HG02970 (cell line): ENCODE data around the gene CBX3.
"Not testable (repeated sequence)": the region's sequence is repeated elsewhere in the genome, so short reads cannot be mapped to it uniquely, and the experiment has no call there.

ENCODE experiments used
- ATAC-seq: cut with Tn5 transposase; IDR thresholded peaks from one replicate; pipeline ENCODE4 v1.9.1; 2021; ENCODE audit warnings: mild to moderate bottlenecking, moderate library complexity, moderate number of reproducible peaks; ENCODE audit not compliant: unreplicated experiment, low FRiP score

Gene CBX3

GRCh38 chr7:26169271-26169670 lies 32.3 kb upstream of the CBX3 start:
- no peak for ATAC-seq

GRCh38 chr7:26170663-26171062 lies 30.9 kb upstream of the CBX3 start:
- no peak for ATAC-seq

- ATAC-seq, result no peak
These were observed 29.9 kb upstream of the CBX3 start for GRCh38 chr7:26171601-26172000.

GRCh38 chr7:26172048-26172447 lies 29.5 kb upstream of the CBX3 start:
- ATAC-seq, result no peak

GRCh38 chr7:26175903-26176302 lies 25.6 kb upstream of the CBX3 start:
- not testable (repeated sequence) for ATAC-seq

DNA sequence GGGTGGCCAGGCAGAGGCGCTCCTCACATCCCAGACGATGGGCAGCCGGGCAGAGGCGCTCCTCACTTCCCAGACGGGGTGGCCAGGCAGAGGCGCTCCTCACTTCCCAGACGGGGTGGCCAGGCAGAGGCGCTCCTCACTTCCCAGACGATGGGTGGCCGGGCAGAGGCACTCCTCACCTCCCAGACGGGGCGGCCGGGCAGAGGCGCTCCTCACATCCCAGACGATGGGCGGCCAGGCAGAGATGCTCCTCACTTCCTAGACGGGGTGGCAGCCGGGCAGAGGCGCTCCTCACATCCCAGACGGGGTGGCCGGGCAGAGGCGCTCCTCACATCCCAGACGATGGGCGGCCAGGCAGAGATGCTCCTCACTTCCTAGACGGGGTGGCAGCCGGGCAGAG lies 24.8 kb upstream of the CBX3 start:
- not testable (repeated sequence) for ATAC-seq

- ATAC-seq, result not testable (repeated sequence)
These were observed 24.3 kb upstream of the CBX3 start for GRCh38 chr7:26177269-26177668.

DNA sequence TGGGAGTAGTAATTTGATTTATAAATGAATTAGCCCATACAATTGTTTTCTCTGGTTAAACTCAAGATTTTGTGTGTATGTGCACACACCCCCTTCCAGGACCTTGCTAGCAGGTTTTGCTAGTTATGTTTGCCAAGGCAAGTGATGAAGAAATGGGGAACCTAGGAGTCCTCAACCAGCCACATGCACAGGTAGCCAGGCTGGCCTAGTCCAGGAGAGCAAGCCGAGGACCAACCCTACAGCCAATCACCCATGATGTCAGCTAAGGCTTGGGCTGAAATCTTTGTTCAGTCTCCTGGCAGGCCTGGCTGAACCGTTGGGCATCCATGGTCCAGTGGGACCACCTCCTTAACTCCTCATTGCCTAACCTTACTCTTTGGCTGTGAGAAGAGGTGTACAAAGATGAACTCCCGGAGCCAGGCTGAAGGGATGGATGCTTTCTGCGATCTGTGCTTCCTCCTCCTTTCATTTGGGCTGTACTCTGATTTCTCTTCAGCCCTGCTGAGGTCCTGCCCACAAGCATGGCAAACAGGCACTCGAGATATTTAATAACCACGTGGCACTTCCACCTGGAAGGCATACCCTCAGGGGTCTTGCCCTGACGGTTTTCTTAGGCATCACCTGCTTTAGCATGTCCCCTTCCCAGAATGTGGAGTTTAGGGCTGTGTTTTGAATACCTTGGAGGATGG lies 23.1 kb upstream of the CBX3 start:
- ATAC-seq, result no peak

DNA sequence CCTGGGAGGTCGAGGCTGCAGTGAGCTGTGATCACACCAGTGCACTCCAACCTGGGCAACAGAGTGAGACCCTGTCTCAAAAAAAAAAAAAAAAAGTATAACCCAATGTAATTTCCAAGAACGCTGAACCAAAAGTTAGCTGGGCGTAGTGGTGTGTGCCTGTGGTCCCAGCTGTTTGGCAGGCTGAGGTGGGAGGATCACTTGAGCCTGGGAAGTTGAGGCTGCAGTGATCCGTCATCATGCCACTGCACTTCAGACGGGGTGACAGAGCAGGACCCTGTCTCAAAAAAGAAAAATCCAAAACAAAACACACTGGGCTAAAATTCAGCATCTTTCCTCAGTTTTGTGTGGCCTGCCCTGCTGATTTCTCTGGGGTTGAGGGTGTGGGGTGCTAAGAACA lies 22.1 kb upstream of the CBX3 start:
- ATAC-seq, result no peak

DNA sequence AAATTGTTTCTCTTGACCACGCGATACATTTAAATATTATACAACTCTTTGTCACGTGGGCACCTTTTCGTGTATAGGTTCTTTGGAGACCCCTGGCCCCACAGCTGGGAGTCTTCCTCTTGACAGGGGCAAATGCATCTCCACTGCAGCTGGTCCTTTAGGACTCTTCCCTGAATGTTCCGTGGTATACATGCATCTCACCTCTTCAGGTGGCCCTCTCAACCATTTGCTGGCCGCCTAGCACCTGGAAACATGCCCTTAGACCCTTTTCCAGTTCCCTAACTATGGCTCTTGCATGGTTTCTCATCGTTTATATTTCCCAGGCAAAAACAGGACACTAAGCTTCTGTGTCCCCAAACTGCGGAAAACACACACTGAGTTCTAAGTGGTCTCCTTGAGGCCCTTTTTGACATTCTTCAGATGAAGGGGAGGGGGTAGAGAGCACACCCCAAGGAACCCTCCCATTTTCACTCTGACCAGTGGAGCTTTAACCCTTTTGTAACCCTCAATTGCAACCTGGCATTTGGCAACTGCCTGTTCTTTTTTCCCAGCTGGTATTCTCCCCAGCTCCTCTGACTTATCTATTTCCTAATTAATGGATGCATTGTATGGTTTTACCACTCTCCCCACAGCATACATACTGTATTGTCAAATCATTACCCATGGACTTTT lies 21.6 kb upstream of the CBX3 start:
- no peak for ATAC-seq

- no peak for ATAC-seq
These were observed 20.8 kb upstream of the CBX3 start for GRCh38 chr7:26180792-26181198.

- no peak for ATAC-seq
These were observed 19.9 kb upstream of the CBX3 start for GRCh38 chr7:26181474-26182227.

DNA sequence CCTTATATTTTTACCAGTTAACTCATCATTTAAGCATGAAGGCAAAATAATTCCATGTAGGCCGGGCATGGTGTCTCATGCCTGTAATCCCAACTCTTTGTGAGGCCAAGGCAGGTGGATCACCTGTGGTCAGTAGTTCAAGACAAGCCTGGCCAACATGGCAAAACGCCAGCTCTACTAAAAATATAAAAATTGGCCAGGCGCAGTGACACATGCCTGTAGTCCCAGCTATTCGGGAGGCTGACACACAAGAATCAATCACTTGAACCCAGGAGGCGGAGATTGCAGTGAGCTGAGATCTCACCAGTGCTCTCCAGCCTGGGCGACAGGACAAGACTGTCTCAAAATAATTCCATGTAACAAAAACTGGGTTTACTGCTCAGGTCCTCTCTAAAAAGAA lies 19.3 kb upstream of the CBX3 start:
- ATAC-seq, result no peak

GRCh38 chr7:26182706-26183105 lies 18.8 kb upstream of the CBX3 start:
- ATAC-seq, result no peak

- ATAC-seq, result no peak
These were observed 17.8 kb upstream of the CBX3 start for GRCh38 chr7:26183545-26184280.

GRCh38 chr7:26184281-26185101 lies 17.1 kb upstream of the CBX3 start:
- ATAC-seq, result not testable (repeated sequence)

DNA sequence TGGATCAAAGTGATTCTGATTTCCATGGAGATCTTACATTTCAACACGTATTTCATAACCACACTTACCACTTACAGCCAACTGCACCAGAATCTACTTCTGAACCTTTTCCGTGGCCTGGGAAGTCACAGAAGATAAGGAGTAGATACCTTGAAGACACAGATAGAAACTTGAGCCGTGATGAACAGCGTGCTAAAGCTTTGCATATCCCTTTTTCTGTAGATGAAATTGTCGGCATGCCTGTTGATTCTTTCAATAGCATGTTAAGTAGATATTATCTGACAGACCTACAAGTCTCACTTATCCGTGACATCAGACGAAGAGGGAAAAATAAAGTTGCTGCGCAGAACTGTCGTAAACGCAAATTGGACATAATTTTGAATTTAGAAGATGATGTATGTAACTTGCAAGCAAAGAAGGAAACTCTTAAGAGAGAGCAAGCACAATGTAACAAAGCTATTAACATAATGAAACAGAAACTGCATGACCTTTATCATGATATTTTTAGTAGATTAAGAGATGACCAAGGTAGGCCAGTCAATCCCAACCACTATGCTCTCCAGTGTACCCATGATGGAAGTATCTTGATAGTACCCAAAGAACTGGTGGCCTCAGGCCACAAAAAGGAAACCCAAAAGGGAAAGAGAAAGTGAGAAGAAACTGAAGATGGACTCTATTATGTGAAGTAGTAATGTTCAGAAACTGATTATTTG lies 16.3 kb upstream of the CBX3 start:
- ATAC-seq, result no peak

GRCh38 chr7:26185844-26186180 lies 15.7 kb upstream of the CBX3 start:
- ATAC-seq, result no peak
